GM12874 (cell line): ENCODE results near the gene MCUB.

Source experiments
- CTCF ChIP-seq: IDR thresholded peaks from 2 replicates; pipeline ENCODE4 v1.5.1; 2011; ENCODE audit warnings: low read depth, mild to moderate bottlenecking, control low read depth, low read length, moderate library complexity; ENCODE audit not compliant: insufficient read depth

Gene MCUB

DNA sequence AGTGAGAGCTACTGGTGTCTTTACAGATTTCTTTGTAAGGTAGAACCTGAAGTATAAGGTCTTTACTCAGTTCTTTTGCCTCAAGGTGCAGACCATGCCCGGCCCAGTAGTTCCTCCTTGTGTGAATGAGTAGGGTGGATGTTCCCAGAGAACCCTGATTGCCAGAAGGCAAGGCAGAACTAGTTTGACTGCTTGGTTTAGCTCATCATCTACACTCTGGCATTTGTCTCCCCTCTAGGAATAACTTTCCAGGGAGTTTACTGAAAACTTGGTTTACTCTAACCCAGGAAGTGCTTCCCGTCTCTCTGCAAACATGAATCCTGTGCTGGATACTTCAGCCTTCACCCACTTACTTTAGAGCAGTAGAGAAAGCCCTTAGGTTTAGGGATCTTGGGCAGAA is 29.1 kb downstream of the MCUB start:
- no peak for TF ChIP-seq CTCF

DNA sequence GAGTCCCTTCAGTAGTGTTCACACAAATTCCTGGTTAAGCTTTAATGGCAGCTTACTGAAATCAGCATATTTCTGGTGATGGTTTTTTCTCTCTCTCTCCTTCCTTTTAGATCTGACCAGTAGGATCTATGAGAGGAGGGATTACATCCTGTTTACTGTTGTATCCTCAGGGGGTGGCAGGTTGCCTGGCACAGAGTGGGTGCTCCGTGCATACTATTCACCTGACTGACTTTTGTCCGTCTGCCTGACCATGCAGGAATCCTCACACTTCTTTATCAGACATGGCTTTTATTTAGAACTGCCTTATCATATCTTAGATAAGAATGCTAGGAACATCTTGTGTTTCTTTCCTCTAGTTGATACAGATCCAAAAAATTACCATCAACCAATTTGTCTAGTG is 29.6 kb downstream of the MCUB start:
- TF ChIP-seq CTCF: no peak

- TF ChIP-seq CTCF: no peak
These were observed 30.9 kb downstream of the MCUB start for GRCh38 chr4:109590905-109591304.

- TF ChIP-seq CTCF: no peak
These were observed 32.3 kb downstream of the MCUB start for GRCh38 chr4:109592367-109592766.

DNA sequence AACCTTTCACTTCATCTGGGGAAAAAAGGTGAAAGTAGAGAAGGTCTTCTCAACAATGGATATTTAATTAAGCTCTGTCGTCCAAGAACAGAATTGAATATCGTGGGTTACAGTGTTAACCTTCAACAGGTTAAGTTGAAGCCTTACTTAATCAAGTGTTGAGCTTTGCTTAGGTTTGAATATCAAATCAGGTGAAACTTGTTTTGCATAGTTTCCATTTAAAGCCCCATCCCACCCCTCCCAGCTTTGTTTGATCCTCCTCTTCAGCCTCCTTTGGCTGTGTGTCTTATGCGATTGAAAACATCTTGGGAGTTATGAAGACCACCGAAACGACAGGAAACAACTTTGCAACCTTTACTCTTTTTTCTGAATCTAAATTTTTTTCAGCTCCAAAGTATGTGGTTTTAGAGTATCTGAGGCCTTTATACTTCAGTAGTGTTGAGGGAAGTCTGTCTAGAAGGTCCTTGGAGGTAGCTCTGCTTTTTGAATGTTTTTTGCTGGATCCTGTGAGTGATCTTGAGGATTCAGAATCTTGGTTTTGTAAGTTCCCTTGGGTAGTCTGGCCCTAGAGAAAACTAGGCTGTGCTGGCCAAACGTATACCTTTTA is 39.1 kb downstream of the MCUB start:
- TF ChIP-seq CTCF: no peak

DNA sequence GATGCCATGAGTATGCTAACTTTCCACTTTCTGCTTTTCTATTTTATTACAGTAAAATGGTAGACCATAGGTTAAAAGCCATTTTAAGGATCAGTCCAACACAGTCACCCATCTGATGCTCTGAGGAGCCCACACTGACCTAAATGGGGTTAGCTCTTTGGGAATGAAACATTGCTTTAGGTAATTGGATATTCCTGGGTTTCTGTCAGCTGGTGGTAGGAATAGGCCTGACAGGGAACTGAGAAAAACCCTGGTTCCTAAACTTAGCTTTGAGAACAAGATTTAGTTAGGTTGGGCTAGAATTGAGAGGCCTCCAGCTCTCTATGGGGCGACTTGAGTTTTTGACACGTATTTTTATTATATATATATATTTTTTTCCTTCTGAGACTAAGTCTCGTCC is 40.4 kb downstream of the MCUB start:
- no peak for TF ChIP-seq CTCF

GRCh38 chr4:109601336-109601735 is 41.3 kb downstream of the MCUB start:
- no peak for TF ChIP-seq CTCF

GRCh38 chr4:109607976-109608375 is 47.9 kb downstream of the MCUB start:
- TF ChIP-seq CTCF: no peak
